Amygdala (tissue), 56 donors: ENCODE results near the gene CCDC66.

Experiments used
- DNase-seq, 56 donors: peaks; one replicate each; lab custom pipeline; 2025; lab: John Stamatoyannopoulos, UW

CCDC66 gene

DNA sequence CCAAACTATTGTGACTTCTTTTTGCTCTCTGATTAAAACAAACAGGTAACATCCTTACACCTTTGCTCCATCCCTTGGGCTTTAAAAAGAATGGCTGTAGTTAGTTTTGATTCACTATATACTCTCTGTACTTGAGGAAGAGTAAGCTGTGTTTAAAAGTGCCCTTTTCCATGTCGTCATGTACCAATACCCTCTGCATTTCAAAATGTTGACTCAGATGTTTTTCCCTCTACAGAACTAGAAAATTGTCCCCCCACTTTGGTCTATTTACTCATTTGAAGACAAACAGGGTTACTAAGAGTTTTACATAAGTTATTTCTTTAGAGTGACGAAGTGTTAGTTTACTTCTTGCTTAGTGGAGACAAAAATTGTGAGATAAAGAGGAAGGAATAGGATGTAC lies 63.4 kb downstream of the CCDC66 start:
- no peak for DNase-seq

GRCh38 chr3:56621681-56622080 lies 64.7 kb downstream of the CCDC66 start:
- no peak for DNase-seq

DNA sequence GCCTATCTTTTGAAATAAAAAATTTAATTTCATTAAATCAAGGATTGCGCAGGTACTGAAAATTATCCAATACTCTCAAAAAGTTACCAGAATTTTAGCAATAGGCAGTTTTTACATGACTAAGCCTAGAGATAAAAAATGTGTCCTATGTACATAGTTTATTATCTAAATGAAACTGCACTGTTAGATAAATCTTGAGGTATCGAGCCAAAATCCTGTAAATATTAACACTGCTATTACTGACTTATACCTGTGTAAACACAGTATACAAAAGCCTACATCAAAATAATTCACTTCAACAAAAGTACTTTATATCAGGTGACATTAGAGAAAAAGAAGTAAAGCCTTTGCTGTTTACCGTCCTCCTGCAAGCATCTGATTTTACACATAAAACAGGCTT lies 65.4 kb downstream of the CCDC66 start:
- DNase-seq, result no peak

- DNase-seq, result no peak
Measured at GRCh38 chr3:56624725-56625124, 67.8 kb downstream of the CCDC66 start.

- no peak for DNase-seq
Measured at GRCh38 chr3:56629047-56629446, 72.1 kb downstream of the CCDC66 start.

- no peak for DNase-seq
Measured at GRCh38 chr3:56629451-56629850, 72.5 kb downstream of the CCDC66 start.

DNA sequence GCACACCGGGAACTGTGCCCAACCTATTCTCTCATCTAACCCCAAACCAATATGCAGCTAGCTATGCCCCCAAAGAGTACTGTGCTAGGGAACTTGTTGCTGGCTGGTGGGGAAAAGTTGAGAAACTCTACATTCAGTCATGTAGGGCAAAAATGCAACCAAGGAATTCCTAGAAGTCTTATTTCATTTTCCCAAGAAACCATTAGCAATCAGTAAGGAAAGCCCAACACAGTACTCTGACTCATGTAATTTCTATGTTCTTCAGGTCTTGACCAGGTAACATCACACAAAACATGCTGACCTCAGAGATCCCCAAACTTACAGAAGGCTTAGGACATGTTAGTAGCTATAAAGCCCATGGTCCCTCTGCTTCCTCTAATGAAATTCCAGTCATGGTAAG lies 74.0 kb downstream of the CCDC66 start:
- no peak for DNase-seq

GRCh38 chr3:56633181-56633580 lies 76.2 kb downstream of the CCDC66 start:
- no peak for DNase-seq

DNA sequence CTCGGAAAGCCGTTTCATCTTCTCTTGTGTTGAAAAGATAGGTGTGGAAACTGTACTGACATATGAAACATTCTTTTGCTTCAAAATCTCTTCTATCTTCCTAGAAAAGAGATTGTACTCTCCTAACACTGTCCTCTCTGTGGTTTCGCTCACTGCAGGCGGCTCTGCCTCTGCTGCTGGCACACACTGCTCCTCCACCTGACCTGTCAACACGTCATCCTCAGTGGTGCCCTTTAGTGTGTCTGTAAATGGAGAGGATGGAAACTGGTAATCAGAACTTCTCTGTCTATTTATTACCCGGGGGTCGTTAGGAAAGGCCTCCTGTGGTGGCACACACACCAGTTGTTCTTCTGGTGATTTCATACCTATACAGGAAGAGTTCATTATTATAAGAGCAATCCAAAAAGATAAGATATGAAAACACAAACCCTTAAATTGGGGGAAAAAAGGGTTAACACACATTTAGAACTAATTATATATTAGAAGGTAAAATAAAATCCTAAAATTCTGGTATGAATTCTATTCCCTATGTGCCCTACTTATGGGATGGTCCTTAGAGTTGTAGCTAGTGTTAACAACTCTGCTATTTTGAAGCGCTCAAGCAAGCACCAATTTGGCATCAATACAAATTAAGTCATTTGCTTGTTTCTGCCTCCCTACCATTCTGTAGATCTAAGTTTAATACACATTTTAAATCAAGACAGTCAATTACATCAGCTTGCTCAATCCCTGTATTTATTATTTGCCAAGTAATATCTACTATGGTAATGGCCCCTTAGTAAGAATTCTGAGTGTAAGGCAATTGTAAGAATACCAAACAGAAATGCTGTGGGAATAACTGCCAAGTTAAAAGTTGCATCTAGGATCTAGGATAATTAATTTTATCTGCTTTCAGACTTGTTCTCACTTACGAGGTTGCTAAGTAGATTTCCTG lies 76.9 kb downstream of the CCDC66 start:
- no peak for DNase-seq

DNA sequence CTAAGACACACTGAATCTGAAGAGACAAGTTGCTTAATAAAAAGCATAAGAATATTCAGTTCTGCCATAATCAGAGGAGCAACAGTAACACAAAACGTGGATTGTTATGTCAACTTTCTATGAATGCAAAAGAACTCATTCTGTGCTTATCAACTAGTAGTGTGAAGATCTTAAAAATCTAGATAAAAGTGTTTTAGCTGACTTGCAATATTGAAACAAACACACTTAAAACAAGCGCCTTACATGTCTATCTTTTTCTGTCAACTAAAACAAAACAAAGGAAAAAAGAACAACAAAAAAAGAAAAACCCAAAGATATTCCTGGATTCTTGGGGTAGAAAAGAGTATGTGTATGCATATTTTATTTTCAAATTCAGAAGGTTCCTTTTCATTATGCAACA lies 88.4 kb downstream of the CCDC66 start:
- no peak for DNase-seq

- DNase-seq, result no peak
Measured at GRCh38 chr3:56654460-56654859, 97.5 kb downstream of the CCDC66 start.

DNA sequence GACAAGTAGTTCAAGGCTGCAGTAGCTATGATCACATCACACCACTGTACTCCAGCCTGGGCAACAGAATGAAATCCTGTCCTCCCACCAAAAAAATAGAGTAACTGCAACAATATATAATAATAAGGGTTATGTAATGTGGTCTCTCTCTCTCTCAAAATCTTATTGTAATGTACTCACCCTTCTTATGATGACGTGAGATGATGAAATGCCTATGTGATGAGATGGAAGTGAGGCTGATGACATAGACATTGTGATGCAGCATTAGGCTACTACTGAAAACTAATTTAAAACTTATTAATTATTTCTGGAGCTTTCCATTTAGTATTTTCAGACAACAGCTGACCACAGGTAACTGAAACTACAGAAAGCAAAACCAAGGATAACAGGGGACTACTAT lies 98.7 kb downstream of the CCDC66 start:
- no peak for DNase-seq

DNA sequence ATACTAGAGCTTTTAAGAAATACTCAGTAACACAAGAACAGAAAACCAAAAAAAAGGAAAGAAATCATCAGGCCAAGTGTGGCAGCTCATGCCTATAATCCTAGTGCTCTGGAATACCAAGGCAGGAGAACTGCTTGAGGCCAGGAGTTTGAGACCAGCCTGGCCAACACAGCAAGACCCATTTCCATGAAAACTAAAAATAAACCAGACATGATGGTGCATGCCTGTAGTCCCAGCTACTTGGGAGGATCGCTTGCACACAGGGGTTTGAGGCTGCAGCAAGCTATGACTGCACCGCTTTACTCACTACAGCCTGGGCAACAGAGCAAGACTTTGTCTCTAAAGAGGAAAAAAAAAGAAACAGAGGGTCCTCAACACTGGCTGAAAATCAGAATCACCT lies 107.8 kb downstream of the CCDC66 start:
- no peak for DNase-seq

GRCh38 chr3:56667973-56668579 lies 111.1 kb downstream of the CCDC66 start:
- no peak for DNase-seq
